Activated CD8-positive, alpha-beta T cell treated with anti-CD3 and anti-CD28 coated beads for 36 hours (primary cell): Measurements from ENCODE around the gene DISP2. TPM values are rescaled to one million over a fixed set of nuclear protein-coding genes. Genes with fewer than 3 reads are reported as not detected.

Experiments used
- ATAC-seq: fragments of 200-7000 bp; cut with Tn5 transposase; one replicate; pipeline ENCODE4 v1.10.0; 2021; ENCODE audit warnings: mild to moderate bottlenecking, moderate library complexity
- CTCF ChIA-PET: fragments of 350-600 bp; sonication (Branson Sonifier 250); formaldehyde crosslinking; loops from one replicate; lab custom pipeline; 2021; ENCODE audit warnings: antibody characterized with exemption; lab: Charles Lee
- POLR2A ChIA-PET: fragments of 350-600 bp; sonication (Branson Sonifier 250); formaldehyde crosslinking; loops from one replicate; lab custom pipeline; 2021; ENCODE audit warnings: antibody characterized with exemption; lab: Charles Lee
- DNase-seq: peaks from one replicate; pipeline ENCODE4 v3.0.0-alpha.2; 2020
- H3K27ac Mint-ChIP-seq: one replicate; pipeline ENCODE4 v1.8.0; 2021; ENCODE audit warnings: mild to moderate bottlenecking, mixed read lengths
- H3K27me3 Mint-ChIP-seq: one replicate; pipeline ENCODE4 v1.8.0; 2021; ENCODE audit warnings: mixed read lengths
- H3K36me3 Mint-ChIP-seq: one replicate; pipeline ENCODE4 v1.8.0; 2021; ENCODE audit warnings: low read depth, mixed read lengths
- H3K4me1 Mint-ChIP-seq: one replicate; pipeline ENCODE4 v1.8.0; 2021; ENCODE audit warnings: low read depth, mixed read lengths
- H3K4me3 Mint-ChIP-seq: one replicate; pipeline ENCODE4 v1.8.0; 2021; ENCODE audit warnings: mild to moderate bottlenecking, moderate library complexity, mixed read lengths
- H3K9me3 Mint-ChIP-seq: one replicate; pipeline ENCODE4 v1.8.0; 2021; ENCODE audit warnings: mixed read lengths
- intact Hi-C: fragments of 100-400 bp; cut with micrococcal nuclease; formaldehyde crosslinking; loops from one replicate; pipeline ENCODE4 v1.10.0; 2022
- total RNA-seq, 2 experiments: library from RNA; stranded (reverse); gene quantifications; one replicate each; pipeline ENCODE4 v1.2.3, GENCODE V29; 2021
- TF ChIP-seq, protein P1 (sequence below): fragments of 200-600 bp; IDR thresholded peaks from one replicate; pipeline ENCODE4 v1.8.0; 2022; ENCODE audit warnings: antibody characterized with exemption, mild to moderate bottlenecking

DISP2 gene
- total RNA-seq, 2 experiments from 2014 or later: 0.09 to 0.20 TPM

DNA sequence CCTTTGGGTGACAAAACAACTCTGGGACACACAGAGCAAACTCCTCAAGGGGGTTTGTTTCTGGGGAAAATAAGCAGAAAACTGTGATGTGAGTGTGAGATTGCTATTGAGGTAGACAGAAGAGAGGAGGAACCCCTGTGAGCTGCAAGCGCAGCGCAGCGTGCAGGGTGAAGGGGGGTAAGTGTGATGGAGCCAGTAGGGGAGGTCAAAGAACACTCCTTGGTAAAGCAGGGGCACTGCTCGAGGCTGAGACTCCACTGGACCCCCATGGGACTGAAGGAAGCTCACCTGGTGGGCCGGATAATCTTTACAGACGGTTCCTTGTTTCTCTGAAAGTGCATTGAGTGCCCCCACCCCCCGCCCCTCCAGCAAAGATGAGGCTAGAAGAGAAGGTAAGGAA, 27.0 kb upstream of the DISP2 start:
- ATAC-seq (no peak), DNase-seq (no peak)
- peaks cover 20% of the 10 kb centered on the region for H3K4me1 Mint-ChIP-seq
- ChIA-PET CTCF (interaction anchor here (1.6 to 9.1 kb wide), 2 partner anchors 10 to 91 kb away, joined by 6 to 201 read pairs; partner anchors contain the start of gene CCDC9B), POLR2A (no interaction called here)
- H3K27ac Mint-ChIP-seq: no peak overlapping the region
- no peak overlapping the region for H3K4me3 Mint-ChIP-seq
- H3K36me3 Mint-ChIP-seq: peaks cover under 1% of the 10 kb centered on the region
- no peaks in the 10 kb centered on the region for H3K27me3 Mint-ChIP-seq
- intact Hi-C loops: no loop called here
- no peaks in the 10 kb centered on the region for H3K9me3 Mint-ChIP-seq
- TF ChIP-seq, protein P1, sequence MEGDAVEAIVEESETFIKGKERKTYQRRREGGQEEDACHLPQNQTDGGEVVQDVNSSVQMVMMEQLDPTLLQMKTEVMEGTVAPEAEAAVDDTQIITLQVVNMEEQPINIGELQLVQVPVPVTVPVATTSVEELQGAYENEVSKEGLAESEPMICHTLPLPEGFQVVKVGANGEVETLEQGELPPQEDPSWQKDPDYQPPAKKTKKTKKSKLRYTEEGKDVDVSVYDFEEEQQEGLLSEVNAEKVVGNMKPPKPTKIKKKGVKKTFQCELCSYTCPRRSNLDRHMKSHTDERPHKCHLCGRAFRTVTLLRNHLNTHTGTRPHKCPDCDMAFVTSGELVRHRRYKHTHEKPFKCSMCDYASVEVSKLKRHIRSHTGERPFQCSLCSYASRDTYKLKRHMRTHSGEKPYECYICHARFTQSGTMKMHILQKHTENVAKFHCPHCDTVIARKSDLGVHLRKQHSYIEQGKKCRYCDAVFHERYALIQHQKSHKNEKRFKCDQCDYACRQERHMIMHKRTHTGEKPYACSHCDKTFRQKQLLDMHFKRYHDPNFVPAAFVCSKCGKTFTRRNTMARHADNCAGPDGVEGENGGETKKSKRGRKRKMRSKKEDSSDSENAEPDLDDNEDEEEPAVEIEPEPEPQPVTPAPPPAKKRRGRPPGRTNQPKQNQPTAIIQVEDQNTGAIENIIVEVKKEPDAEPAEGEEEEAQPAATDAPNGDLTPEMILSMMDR: no peak

DNA sequence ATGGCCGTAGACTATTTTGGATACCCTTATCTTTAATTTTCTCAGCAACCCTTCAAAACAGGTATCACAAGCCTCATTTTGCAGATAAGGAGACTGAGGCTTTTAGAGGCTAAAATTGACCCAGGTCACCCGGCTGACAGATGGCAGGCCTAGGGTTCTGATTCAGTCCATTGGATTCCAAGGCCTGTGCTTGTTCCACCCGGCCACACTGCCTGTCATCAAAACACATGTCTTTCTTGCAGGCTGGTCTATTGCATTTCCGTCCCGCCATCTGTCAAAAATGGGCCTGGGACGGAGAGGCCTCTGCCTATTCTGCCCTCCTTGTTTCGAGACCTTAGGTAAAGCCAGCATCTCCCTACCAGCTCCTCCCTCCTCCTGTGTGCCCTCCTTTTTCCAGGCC, 26.4 kb upstream of the DISP2 start:
- intact Hi-C loops: no loop called here
- Mint-ChIP-seq H3K4me1 (peaks cover 18% of the 10 kb centered on the region), H3K27ac (no peak overlapping the region), H3K36me3 (no peaks in the 10 kb centered on the region), H3K9me3 (no peaks in the 10 kb centered on the region), H3K4me3 (no peak overlapping the region), H3K27me3 (no peaks in the 10 kb centered on the region)
- ChIA-PET POLR2A (interaction anchor here (1.8 kb wide), 1 partner anchor 9 kb away, joined by 5 read pairs; no protein-coding TSS in a partner anchor), CTCF (interaction anchor here (1.0 to 10.8 kb wide), 6 partner anchors 8 to 90 kb away, joined by 4 to 219 read pairs (median 9); partner anchors contain the start of genes CCDC9B and INAFM2)
- no peak for DNase-seq
- no peak for ATAC-seq
- TF ChIP-seq, protein P1: no peak

DNA sequence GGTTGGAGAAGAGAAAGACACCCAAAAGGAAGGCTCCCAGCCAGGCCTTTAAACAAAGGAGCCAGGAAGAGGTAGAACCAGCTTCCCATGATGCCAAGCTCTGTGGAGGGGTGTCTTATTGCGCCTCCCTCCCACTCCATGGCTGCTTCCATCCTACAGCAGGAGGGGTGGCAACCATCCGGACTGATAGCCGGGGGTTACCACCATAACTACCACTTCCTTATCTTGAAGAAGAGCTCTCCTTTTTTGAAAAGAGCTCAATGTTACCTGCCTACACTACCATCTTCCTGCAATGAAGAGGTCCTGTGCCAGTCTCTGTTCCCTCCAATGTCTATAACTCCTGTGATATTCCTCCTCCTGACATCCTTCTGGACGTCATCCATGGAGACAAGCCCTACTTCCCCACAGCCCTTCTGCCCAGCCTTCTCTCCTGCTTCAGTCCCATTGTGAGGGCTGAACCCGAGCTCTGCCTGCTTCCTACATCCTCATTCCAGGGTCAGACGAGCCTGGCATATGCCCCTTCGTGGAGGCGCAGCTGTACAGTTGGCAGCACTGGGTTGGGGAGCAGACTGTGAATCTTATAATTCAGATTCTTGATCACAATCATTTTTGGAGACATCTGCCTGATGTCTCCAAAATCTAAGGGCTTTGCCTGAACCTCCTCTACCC, 25.8 kb upstream of the DISP2 start:
- Mint-ChIP-seq H3K27me3 (no peaks in the 10 kb centered on the region), H3K27ac (no peak overlapping the region), H3K4me3 (no peak overlapping the region), H3K4me1 (peaks cover 15% of the 10 kb centered on the region), H3K36me3 (no peaks in the 10 kb centered on the region), H3K9me3 (no peaks in the 10 kb centered on the region)
- ChIA-PET CTCF (interaction anchor here (1.0 to 10.8 kb wide), 6 partner anchors 9 to 90 kb away, joined by 4 to 219 read pairs (median 9); partner anchors contain the start of genes CCDC9B and INAFM2), POLR2A (interaction anchor here (1.0 to 1.8 kb wide), 2 partner anchors 10 to 47 kb away, joined by 3 to 5 read pairs; no protein-coding TSS in a partner anchor)
- intact Hi-C loops: no loop called here
- ATAC-seq (no peak), DNase-seq (no peak)
- TF ChIP-seq, protein P1: no peak

DNA sequence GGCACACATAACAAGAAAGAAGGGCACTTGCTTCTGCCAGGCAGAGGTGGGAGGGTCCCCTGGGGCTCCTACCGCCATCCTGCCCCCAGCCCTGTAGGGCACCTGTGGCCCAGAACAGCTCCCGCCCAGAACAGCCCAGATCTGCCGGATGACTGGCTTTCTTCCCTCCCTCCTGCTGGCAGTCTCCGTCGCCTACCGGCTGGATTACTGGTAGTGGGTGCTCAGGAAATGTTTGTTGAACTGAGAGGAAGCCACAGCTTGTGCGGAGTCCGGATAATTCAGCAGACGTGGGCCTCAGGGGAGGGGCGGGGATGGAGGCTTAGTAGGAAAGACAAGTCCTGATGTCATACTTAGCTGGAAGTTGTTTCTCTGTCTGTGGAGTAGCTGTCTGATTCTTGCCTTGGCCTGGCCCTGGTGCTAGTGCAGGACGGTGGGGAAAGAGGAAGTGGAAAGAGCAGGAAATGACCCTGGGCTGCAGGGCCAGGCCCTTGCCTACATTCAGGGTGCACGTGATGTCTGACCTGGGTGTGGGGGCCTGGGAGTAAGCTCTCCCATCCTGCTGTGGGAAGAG, 24.0 kb upstream of the DISP2 start:
- ChIA-PET POLR2A (interaction anchor here (0.8 to 1.8 kb wide), 7 partner anchors 8 to 105 kb away, joined by 3 to 6 read pairs (median 3); partner anchors contain the start of gene INAFM2), CTCF (interaction anchor here (0.7 to 12.4 kb wide), 6 partner anchors 10 to 88 kb away, joined by 3 to 376 read pairs (median 16); partner anchors contain the start of genes INAFM2 and PLCB2)
- peak; percentile 40 for ATAC-seq
- TF ChIP-seq, protein P1: no peak
- Mint-ChIP-seq H3K27ac (peak overlapping the region; percentile 53), H3K36me3 (no peaks in the 10 kb centered on the region), H3K9me3 (no peaks in the 10 kb centered on the region), H3K27me3 (no peaks in the 10 kb centered on the region), H3K4me3 (no peak overlapping the region), H3K4me1 (peaks cover 14% of the 10 kb centered on the region)
- DNase-seq: peak; percentile 29
- intact Hi-C loops: no loop called here
